Frontal cortex (tissue), 4 donors: ENCODE results near the gene PCYT1A. TPM values are rescaled to one million over a fixed set of nuclear protein-coding genes. Genes with fewer than 3 reads are reported as not detected.
"Not testable (repeated sequence)": the region's sequence is repeated elsewhere in the genome, so short reads cannot be mapped to it uniquely, and the experiment has no call there.

ENCODE experiments used
- DNase-seq, 2 donors: peaks; one replicate each; pipeline ENCODE4 v3.0.0; 2012; ENCODE audit warnings: low spot score in 2 of 2
- FAIRE-seq: peaks from 2 replicates; lab custom pipeline; 2012; peaks lifted over from hg19 to GRCh38; lab: Jason Lieb, UNC
- total RNA-seq: library from RNA; depleted of rRNA; stranded (reverse); fragments of >200 nt; gene quantifications from one replicate; pipeline ENCODE4 v1.2.3, GENCODE V29; 2014
- donor health status: control.
- donor health status: control.
- donor health status: control.

The PCYT1A gene
- total RNA-seq, 1 donor from 2014 or later = 15.1 TPM

GRCh38 chr3:196198771-196199753 lies 88.5 kb downstream of the PCYT1A start:
- DNase-seq (no peak), FAIRE-seq (no peak)

DNA sequence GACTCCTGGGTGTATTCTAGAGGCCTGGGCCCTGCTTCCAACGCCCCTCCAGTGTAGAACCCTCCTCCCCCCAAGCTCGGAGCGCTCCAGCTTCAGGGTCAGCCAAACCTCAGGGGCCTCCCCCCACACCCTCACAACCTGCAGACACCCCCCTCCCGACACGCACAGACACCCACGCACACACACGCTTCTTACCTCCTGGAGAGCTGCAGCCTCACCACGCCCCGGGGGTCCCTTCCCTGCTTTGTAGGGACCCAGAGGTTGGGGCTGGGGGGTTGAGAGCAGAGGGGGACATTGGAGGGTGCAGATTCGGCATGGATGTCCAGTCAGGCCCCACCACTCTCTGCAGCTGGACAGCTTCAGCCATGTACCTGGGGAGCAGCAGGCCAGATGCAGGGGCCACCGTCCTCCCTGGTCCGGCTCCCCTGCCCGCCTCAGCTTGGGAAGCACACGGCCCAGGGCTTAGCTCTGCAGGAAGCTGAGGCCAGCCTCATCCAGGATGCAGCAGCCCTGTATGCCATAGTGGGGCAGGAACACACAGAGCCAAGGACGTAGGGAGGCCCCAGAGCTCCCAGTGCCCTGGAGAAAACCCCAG lies 89.3 kb downstream of the PCYT1A start:
- no peak for FAIRE-seq
- no peak for DNase-seq

DNA sequence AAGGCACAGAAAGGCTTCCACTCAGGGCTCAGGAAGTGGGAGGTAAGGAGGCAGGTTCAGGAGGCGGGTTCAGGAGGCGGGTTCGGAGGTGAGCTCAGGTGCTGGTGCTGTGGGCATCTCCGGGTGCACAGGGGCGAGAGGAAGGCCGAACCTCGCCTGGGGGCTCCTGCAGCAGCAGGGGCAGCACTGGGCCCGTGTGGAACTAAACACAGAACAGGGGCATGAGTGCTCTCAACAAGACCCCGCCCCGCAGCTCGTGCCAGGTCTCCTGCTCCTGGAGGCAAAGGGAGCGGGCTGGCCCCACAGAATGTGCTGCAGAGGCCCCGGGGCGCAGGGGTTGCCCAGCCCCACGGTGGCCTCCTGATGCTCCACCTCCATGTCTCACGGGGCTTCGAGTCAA lies 90.0 kb downstream of the PCYT1A start:
- DNase-seq (no peak), FAIRE-seq (no peak)

DNA sequence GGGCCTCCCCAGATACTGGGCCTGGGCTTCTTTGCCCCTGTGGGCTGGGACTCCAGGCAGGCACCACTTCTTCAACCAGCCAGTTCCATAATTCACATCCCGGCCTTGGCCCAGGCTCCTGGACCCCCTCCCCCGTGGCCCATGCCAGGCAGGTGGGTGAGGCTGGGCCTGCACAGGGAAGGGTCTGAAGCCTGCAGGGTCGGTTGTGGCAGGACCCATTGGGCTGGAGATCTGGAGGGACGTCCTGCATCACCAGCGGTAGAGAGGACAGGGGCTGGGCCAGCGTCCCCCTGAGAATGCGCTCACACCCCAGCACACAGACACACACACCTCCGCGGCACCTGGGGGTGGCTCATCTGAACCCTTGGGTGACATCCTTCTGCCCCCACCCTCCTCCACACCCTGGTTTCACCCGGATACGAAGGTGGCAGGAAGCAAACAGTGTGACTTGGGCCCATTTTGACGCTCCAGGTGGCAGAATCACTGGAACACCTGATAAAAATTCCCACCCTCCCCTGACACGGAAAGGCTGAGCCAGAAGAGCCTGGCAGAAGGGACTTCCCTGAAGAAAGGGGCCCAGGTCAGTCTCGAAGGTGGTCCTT lies 91.8 kb downstream of the PCYT1A start:
- no peak for DNase-seq
- FAIRE-seq = no peak

GRCh38 chr3:196194542-196194915 lies 93.0 kb downstream of the PCYT1A start:
- no peak for DNase-seq
- FAIRE-seq = no peak

- FAIRE-seq (no peak), DNase-seq (no peak)
These were observed 93.6 kb downstream of the PCYT1A start for GRCh38 chr3:196193736-196194541.

DNA sequence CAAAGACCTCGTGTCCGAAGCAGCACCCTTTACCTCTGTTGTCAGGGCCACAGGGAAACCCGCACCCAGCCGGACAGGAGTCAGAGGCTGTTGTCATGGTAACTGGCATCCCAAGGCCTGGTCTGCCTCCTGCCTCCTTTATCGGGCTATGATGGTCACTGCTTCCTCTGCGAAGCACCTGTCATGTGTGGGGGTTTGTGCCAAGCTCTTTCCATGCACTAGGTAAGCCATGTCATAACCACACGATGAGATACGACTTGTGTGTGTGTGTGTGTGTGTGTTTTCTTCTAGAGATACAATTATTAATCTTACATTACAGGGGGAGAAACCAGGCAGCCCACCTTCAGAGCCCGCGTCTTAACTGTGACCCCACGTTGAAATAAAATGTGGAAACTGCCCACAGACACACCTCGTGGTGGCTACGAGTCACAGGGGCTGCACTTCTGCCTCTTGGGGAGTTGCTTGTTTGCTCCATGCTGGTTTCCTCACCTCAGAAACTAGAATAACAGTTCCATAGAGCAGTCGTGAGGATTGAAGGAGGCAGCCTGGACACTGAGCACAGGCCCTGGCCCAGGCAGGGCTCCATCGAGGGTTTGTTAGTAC lies 94.3 kb downstream of the PCYT1A start:
- no peak for FAIRE-seq
- no peak for DNase-seq

GRCh38 chr3:196192524-196193051 lies 94.9 kb downstream of the PCYT1A start:
- FAIRE-seq (no peak), DNase-seq (no peak)

GRCh38 chr3:196192036-196192523 lies 95.4 kb downstream of the PCYT1A start:
- no peak for FAIRE-seq
- DNase-seq = no peak

GRCh38 chr3:196189566-196190347 lies 97.8 kb downstream of the PCYT1A start:
- FAIRE-seq = no peak

GRCh38 chr3:196186651-196187573 lies 100.6 kb downstream of the PCYT1A start:
- FAIRE-seq (no peak), DNase-seq (no peak)

More at GRCh38 chr3:196189566-196190347, 97.8 kb downstream of the PCYT1A start:
- no peak for DNase-seq

DNA sequence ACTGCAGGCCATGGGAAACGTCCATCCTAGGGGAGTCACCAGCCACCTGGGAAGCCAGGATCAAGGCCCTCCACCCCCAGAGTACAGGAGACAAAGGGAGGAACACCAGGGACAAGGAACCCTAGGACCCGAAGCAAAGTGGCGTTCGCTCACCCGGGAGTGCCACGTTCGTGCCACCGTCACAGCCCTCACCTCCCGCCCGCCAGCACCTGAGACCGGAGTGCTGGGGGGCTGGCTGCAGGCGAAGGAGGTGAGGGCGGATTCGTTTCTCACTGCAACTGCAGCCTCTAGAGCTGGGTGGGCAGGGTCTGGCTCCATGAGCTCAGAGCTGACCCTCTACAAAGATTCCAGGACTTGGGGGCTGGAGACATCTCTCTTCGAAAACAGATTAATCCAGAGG lies 102.6 kb downstream of the PCYT1A start:
- DNase-seq (no peak), FAIRE-seq (no peak)

DNA sequence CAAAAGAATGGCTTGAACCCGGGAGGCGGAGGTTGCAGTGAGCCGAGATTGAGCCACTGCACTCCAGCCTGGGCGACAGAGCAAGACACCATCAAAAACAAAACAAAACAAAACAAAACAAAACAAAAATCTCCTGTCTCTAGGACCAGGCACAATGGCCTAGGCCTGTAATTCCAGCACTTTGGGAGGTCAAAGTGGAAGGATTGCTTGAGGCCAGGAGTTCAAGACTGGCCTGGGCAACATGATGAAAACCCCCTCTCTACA lies 103.4 kb downstream of the PCYT1A start:
- FAIRE-seq, DNase-seq: not testable (repeated sequence)

GRCh38 chr3:196181127-196181546 lies 106.4 kb downstream of the PCYT1A start:
- no peak for FAIRE-seq
- DNase-seq = no peak

- DNase-seq = no peak
- no peak for FAIRE-seq
These were observed 107.2 kb downstream of the PCYT1A start for GRCh38 chr3:196180346-196180745.
